Activated T-cell treated with anti-CD3 and anti-CD28 coated beads for 24 hours (primary cell): ENCODE results near the gene EMC1.
"Not testable (repeated sequence)": the region's sequence is repeated elsewhere in the genome, so short reads cannot be mapped to it uniquely, and the experiment has no call there.

Experiments
- DNase-seq: peaks from one replicate; pipeline ENCODE4 v3.0.0-alpha.2; 2020; ENCODE audit warnings: low read depth

The EMC1 gene

GRCh38 chr1:19260211-19261138, 9.2 kb upstream of the EMC1 start:
- no peak for DNase-seq

GRCh38 chr1:19258353-19258752, 7.0 kb upstream of the EMC1 start:
- DNase-seq: no peak

- no peak for DNase-seq
These were observed 6.0 kb upstream of the EMC1 start for GRCh38 chr1:19257178-19257914.

GRCh38 chr1:19256301-19256700, 5.0 kb upstream of the EMC1 start:
- DNase-seq: not testable (repeated sequence)

- DNase-seq: no peak
These were observed 4.0 kb upstream of the EMC1 start for GRCh38 chr1:19255288-19255687.

- no peak for DNase-seq
These were observed 3.1 kb upstream of the EMC1 start for GRCh38 chr1:19254416-19254815.

- DNase-seq: no peak
These were observed 557 bp downstream of the EMC1 start for GRCh38 chr1:19250629-19251304.

GRCh38 chr1:19240673-19241538, 10.4 kb downstream of the EMC1 start:
- DNase-seq: peak; percentile 64

- DNase-seq: no peak
These were observed 11.4 kb downstream of the EMC1 start for GRCh38 chr1:19239876-19240275.

- DNase-seq: no peak
These were observed 17.1 kb downstream of the EMC1 start for GRCh38 chr1:19234224-19234623.

GRCh38 chr1:19232524-19232846, 18.8 kb downstream of the EMC1 start:
- no peak for DNase-seq

- DNase-seq: not testable (repeated sequence)
These were observed 19.4 kb downstream of the EMC1 start for GRCh38 chr1:19231736-19232523.

GRCh38 chr1:19229828-19230325, 21.4 kb downstream of the EMC1 start:
- DNase-seq: no peak

- DNase-seq: no peak
These were observed 22.1 kb downstream of the EMC1 start for GRCh38 chr1:19229229-19229628.

GRCh38 chr1:19222979-19223824, 28.1 kb downstream of the EMC1 start:
- DNase-seq: no peak

GRCh38 chr1:19222573-19222972, 28.8 kb downstream of the EMC1 start:
- DNase-seq: no peak

- no peak for DNase-seq
These were observed 30.3 kb downstream of the EMC1 start for GRCh38 chr1:19220991-19221390.

GRCh38 chr1:19220080-19220846, 31.1 kb downstream of the EMC1 start:
- no peak for DNase-seq

- DNase-seq: no peak
These were observed 31.9 kb downstream of the EMC1 start for GRCh38 chr1:19219451-19219850.
